NCI-H526 treated with DMSO at 0.1 percent for 48 hours (cell line): ENCODE measurements around the gene CD7.

ENCODE experiments used
- DNase-seq: peaks from one replicate; lab custom pipeline; 2025; lab: John Stamatoyannopoulos, UW

The CD7 gene

DNA sequence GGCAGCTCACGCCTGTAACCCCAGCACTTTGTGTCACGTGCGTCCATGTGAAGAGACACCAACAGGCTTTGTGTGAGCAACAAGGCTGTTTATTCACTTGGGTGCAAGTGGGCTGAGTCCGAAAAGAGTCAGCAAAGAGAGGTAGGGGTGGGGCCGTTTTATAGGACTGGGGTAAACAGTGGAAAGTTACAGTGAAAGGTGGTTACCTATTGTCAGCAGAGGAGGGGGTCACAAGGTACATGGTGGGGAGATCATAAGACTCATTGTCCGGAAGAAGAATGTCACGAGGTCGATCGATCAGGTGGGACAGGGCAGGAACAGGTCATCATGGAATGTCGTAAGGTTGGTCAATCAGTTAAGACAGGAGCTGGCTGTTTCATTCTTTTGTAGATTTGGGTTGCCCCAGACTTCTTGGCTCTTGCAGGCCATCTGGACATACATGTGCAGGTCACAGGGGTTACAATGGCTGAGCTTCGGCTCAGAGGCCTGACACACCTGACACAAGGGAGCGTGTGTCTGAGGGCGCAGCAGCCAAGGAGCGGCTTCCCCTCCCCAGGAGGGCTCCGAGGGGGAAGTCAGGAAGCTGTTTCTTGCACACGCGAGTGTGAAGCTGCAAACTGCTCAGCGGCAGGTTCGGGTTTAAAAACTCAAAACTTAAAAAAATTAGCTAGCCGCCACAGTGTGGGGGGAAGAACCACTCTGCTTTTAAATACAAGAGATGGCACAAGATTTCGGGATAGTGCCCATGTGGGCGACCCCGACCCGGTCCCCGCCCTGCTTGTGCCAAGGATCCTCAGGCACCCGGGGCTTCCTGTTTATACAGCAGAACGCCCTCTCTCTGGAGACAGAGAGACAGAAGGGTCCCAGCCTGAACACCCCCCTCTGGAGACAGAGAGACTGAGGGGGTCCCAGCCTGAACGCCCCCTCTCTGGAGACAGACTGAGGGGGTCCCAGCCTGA, 29.2 kb upstream of the CD7 start:
- DNase-seq = no peak

DNA sequence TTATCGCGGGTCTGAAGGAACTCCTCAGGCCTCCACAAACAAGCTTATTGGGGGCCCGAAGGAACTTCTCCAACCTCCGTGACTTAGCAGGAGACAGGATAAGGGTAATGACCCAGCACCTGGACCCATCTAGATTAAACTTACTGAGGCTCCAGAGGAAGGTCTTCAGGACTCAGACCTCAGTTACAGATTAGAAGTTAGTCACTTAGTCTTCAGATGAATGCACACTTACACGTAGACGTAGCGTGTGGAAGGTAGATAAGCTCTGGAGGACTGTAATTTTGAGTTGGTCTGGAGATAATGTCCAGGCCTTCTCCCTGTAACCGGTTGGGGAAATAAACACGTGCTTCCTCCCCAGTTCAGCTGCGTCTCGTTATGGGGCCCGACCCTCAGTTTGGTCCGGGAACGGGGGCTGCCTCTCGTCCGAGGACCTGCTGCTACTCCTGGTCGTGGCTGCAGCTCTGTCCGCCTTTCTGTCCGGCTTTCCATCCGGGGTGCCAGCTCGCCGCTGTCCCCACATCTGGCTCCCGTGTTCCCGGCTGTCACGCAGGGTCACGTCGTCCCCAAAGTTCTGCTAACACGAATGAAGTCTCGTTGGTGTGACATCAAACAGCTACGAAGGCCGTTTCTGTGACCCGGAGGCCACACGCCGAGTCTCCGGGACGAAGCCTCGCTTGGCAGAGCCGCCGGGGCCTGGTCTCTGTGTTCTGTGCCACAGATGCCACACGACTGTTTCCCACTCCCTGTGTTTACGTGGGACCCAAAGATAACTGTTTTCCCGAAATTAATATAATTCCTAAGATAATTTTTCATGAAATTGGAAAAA, 28.0 kb upstream of the CD7 start:
- no peak for DNase-seq

GRCh38 chr17:82344175-82344907, 26.9 kb upstream of the CD7 start:
- no peak for DNase-seq

DNA sequence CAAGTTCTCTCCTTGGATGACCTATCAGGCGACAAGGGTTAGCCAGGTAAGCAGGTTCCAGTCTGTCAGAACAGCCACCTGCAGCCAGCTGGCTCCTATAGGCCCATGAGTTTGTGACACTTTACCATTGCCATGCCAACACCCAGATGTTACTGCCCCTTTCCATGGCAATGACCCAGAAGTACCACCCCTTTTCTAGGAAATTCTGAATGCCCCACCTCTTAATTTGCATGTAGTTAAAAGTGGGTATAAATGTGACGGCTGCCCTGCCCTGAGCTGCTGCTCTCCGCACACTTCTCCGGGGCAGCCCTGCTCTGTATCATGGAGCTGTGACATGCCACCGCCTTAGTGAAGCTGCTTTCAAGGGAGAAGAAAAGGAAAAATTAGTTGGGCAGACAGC, 26.2 kb upstream of the CD7 start:
- no peak for DNase-seq

- DNase-seq = no peak
These were observed 25.1 kb upstream of the CD7 start for GRCh38 chr17:82342361-82343079.

DNA sequence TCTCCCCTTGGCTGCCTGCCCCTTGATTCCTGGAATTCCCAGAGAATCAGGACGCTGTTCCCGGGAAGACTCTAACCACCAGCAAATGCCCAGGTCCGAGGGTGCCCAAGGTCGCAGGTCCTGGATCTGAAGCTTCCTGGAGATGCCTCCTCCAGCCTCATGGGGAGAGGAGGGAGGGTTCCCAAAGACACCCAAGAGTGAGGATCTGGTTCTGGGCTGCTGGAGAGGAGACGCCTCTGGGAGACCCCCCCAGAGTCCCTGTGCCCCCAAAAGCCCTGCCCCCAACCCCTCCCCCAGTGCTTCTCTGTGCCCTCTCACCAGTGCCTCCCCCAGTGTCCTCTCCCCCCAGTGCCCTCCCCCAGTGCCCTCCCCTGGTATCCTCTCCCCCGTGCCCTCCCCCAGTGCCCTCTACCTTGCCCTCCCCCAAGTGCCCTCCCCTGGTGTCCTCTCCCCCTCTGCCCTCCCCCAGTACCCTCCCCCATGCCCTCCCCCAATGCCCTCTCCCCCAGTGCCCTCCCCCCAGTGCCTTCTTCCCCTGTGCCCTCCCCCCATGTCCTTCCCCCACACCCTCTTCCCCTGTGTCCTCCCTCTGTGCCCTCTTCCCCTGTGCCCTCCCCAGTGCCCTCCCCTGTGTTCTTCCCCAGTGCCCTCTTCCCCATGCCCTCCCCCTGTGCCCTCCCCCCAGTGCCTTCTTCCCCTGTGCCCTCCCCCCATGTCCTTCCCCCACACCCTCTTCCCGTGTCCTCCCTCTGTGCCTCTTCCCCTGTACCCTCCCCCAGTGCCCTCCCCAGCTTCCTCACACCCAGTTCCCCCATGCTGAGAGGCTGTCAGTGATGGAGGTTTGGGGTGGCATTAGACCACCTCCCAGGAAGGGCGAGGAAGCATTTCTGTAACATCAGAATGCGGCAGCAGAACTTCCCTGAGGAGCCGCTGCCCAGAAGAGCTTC, 22.5 kb upstream of the CD7 start:
- DNase-seq = no peak

GRCh38 chr17:82338858-82339633, 21.6 kb upstream of the CD7 start:
- no peak for DNase-seq

DNA sequence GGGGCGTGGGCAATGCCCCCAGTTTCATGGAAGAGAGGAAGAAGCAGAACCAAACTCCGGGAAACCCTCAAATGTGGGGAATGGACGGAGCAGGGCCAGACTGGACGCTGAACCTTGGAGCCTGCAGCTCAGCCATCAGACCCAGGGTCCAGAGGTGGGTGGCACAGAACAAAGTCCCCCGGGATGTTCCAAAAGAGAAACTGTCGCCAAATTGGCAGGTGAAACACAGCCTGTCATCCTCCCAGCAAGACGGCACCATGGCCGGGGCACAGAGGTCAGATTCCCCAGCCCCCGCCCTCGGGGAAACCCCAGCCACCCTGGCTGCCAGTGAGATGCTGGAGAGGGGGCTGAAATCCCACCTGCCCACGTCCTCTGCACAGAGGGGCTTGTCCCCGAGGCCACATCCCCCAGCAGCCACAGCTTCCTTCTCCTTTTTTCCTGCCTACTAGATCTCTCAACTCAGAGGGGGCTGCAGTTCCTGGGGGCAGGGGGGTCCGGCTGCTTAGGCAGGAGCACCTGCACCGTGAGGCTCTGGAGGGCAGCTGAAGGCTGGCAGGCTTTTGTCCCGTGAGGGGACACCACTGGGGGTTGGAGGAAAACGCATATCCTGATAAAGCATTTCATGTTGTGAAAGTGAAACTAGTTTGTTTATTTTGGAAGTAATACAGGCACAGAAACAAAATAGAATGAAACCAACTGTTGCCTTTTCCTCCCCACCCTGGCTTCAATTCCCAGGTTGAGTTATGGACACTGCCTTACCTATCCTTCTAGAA, 17.4 kb upstream of the CD7 start:
- DNase-seq = no peak

DNA sequence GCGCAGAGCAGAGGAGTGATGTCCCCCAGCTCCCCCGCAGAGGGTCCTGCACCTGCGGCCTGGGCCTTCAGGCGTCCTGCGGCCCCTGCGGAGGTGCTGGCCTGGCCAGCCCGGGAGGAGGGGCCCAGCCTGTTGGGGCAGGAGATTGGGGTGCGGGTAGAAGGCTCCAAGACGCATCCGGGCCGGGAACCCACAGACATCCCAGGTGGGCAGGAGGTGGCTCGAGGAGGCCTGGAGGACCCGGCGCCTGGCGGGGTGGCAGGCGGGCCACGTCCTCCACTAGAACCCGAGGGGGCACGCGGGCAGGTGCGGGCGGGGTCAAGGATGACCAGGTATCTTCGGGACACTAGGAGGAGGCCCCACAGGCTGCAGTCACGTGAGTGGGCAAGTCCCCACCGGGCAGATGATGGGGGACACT, 16.8 kb upstream of the CD7 start:
- DNase-seq = no peak

- DNase-seq = no peak
These were observed 16.1 kb upstream of the CD7 start, which contains the start of gene SECTM1 for GRCh38 chr17:82333279-82334171. SECTM1 (minus strand) TSS chr17:82333766; CDS start chr17:82327240, 6,526 bp downstream.

DNA sequence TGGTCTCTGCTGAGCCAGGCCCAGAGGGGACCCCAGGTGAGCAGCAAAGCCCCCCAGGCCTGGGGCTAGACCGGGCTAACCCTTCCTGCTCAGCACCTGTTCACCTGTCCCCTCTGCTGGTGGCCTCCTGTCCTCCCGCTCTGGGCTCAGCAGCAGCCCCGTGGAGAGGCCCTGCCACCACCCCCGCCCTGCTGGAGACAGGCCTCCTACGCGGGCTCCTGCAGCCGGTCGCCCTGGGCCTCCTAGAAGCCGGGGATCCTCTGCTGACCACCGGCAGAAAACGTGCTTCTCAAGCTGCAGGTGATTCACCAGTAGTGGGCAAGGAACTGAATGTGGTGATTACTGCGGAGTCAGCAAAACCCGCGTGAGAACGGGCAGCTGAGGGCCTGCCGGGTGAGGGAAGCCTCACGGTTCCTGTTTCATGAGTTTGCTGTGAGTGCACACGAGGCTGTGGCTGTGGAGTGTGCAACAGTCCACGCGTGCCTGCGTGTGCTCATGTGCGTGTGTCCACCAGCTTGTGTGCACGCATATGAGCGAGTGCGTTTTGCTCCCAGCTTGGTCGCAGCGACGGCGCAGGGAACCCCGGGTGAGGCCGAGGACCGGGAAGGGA, 15.4 kb upstream of the CD7 start:
- no peak for DNase-seq

- no peak for DNase-seq
These were observed 14.0 kb upstream of the CD7 start for GRCh38 chr17:82331345-82331939.

DNA sequence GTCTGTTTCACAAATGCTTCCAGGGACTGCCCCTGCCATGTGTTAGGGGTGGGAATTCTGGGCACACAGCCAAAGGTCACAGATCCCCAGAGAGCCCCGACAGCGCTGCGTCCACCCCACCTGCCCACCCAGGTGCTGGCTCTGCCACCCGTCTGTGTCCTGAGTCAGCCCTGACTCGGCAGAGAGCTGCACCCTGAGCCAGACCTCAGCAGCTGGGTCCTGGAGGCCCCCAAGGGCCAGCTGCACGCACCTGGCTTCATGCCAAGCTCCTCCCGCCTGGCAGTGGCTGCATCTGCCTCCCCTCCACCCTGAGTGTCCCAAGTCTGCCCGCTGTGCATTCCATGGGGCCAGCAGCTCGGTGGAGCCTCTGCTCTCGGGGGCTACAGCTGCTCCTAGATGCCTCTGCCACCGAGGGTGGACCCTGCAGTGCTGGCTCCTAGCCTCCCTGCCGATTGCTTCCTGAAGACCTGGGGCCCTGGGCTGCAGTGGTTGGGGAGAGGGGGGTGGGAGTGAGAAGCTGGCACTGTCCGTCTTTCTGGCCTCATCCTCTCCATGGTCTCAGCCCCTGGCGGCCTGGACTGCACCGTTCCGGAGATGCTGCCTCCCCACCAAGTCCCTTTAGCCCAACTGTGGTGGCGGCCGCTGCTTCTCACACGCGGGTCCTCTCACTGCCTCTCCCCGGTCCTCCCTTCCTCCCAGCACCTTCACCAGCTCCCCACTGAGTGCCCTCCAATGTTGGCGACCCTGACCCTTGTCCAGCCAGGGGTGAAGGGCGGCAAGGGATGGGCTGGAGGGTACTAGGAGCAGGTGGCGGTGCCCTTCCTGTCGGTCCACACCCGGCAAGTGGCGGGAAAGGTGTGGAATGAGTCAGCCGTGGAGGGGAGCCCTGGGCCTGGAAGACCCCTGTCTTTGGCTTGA, 13.2 kb upstream of the CD7 start:
- DNase-seq = peak; percentile 13

- no peak for DNase-seq
These were observed 12.4 kb upstream of the CD7 start for GRCh38 chr17:82329683-82330321.

- DNase-seq = no peak
These were observed 11.6 kb upstream of the CD7 start for GRCh38 chr17:82328994-82329507.
